PC-3 (cell line): ENCODE measurements around the gene ACTN1. TPM values are rescaled to one million over a fixed set of nuclear protein-coding genes. Genes with fewer than 3 reads are reported as not detected.

Experiments
- ATAC-seq: fragments of 200-7000 bp; cut with Tn5 transposase; 2 replicates; pipeline ENCODE4 v1.9.1; 2020; ENCODE audit warnings: mild to moderate bottlenecking, moderate library complexity
- BruUV-seq: library from RNA; stranded (reverse); fragments of 400-500 nt; replicated peaks from 2 replicates; lab custom pipeline; 2021; lab: Mats Ljungman, UMichigan
- CTCF ChIA-PET: fragments of 300-600 bp; sonication (Branson Sonifier 250); formaldehyde crosslinking; loops from one replicate; lab custom pipeline; 2022; ENCODE audit warnings: antibody characterized with exemption; lab: Charles Lee
- POLR2A ChIA-PET: fragments of 300-600 bp; sonication (Branson Sonifier 250); formaldehyde crosslinking; loops from one replicate; lab custom pipeline; 2022; ENCODE audit warnings: antibody characterized with exemption; ENCODE audit not compliant: unreplicated experiment; lab: Charles Lee
- DNase-seq: peaks from one replicate; pipeline ENCODE4 v3.0.0-alpha.2; 2015
- H2AFZ ChIP-seq: fragments of 300-600 bp; sonication (generic); 2 replicates; pipeline ENCODE4 v1.6.0; 2016; ENCODE audit warnings: antibody characterized with exemption, low read length
- H3F3A ChIP-seq: fragments of 300-600 bp; sonication (generic); one replicate; pipeline ENCODE4 v1.6.0; 2017; ENCODE audit warnings: antibody characterized with exemption, low read length, control low read depth, mild to moderate bottlenecking; ENCODE audit not compliant: unreplicated experiment
- H3K27ac ChIP-seq: fragments of 300-600 bp; sonication (generic); 2 replicates; pipeline ENCODE4 v1.5.1; 2016; ENCODE audit warnings: mild to moderate bottlenecking, low read length
- H3K27me3 ChIP-seq: fragments of 300-600 bp; sonication (generic); 2 replicates; pipeline ENCODE4 v1.6.1; 2016; ENCODE audit warnings: low read length, mixed read lengths
- H3K36me3 ChIP-seq: fragments of 300-600 bp; sonication (generic); 2 replicates; pipeline ENCODE4 v1.6.1; 2016; ENCODE audit warnings: low read depth, mixed run types, low read length, mixed read lengths
- H3K4me1 ChIP-seq: fragments of 300-600 bp; sonication (generic); 2 replicates; pipeline ENCODE4 v1.5.1; 2016; ENCODE audit warnings: low read length; ENCODE audit not compliant: insufficient read depth
- H3K4me2 ChIP-seq: fragments of 300-600 bp; sonication (generic); 2 replicates; pipeline ENCODE4 v1.6.0; 2016; ENCODE audit warnings: low read length
- H3K4me3 ChIP-seq: fragments of 300-600 bp; sonication (generic); 2 replicates; pipeline ENCODE4 v1.5.1; 2016; ENCODE audit warnings: mild to moderate bottlenecking, low read length, mixed read lengths
- H3K79me2 ChIP-seq: fragments of 300-600 bp; sonication (generic); 2 replicates; pipeline ENCODE4 v1.6.1; 2017; ENCODE audit warnings: low read length, mixed read lengths
- H3K9ac ChIP-seq: fragments of 300-600 bp; sonication (generic); 2 replicates; pipeline ENCODE4 v1.6.0; 2016; ENCODE audit warnings: mild to moderate bottlenecking, low read length
- H3K9me2 ChIP-seq: fragments of 300-600 bp; sonication (generic); replicated peaks from 2 replicates; pipeline ENCODE4 v1.6.1; 2016; ENCODE audit warnings: mixed run types, low read length, mixed read lengths
- H3K9me3 ChIP-seq: fragments of 300-600 bp; sonication (generic); 2 replicates; pipeline ENCODE4 v1.6.1; 2016; ENCODE audit warnings: low read length, mixed read lengths
- H4K20me1 ChIP-seq: fragments of 300-600 bp; sonication (generic); 2 replicates; pipeline ENCODE4 v1.6.1; 2016; ENCODE audit warnings: low read length, mixed read lengths
- EZH2 ChIP-seq: fragments of 300-600 bp; sonication (generic); IDR thresholded peaks from one replicate; pipeline ENCODE4 v1.6.1; 2017; ENCODE audit warnings: antibody characterized with exemption, mild to moderate bottlenecking, low read length; ENCODE audit not compliant: unreplicated experiment
- EZH2phosphoT487 ChIP-seq: fragments of 300-600 bp; sonication (generic); IDR thresholded peaks from 2 replicates; pipeline ENCODE4 v1.6.1; 2018; ENCODE audit warnings: mild to moderate bottlenecking, antibody characterized with exemption, low read length, borderline replicate concordance
- intact Hi-C: fragments of 100-400 bp; cut with micrococcal nuclease; formaldehyde crosslinking; loops from 2 replicates; pipeline ENCODE4 v1.9.0; 2023
- total RNA-seq: library from RNA; depleted of rRNA; stranded (reverse); fragments of >200 nt; gene quantifications from 2 replicates; pipeline ENCODE4 v1.2.3, GENCODE V29; 2014
- TF ChIP-seq, protein P1 (sequence below): fragments of 300-600 bp; sonication (generic); conservative IDR thresholded peaks from 2 replicates; pipeline ENCODE4 v1.5.1; 2017; ENCODE audit warnings: antibody characterized with exemption, low read depth, mild to moderate bottlenecking, low read length

Gene ACTN1
- total RNA-seq, 1 experiment from 2014 or later = 303 TPM

DNA sequence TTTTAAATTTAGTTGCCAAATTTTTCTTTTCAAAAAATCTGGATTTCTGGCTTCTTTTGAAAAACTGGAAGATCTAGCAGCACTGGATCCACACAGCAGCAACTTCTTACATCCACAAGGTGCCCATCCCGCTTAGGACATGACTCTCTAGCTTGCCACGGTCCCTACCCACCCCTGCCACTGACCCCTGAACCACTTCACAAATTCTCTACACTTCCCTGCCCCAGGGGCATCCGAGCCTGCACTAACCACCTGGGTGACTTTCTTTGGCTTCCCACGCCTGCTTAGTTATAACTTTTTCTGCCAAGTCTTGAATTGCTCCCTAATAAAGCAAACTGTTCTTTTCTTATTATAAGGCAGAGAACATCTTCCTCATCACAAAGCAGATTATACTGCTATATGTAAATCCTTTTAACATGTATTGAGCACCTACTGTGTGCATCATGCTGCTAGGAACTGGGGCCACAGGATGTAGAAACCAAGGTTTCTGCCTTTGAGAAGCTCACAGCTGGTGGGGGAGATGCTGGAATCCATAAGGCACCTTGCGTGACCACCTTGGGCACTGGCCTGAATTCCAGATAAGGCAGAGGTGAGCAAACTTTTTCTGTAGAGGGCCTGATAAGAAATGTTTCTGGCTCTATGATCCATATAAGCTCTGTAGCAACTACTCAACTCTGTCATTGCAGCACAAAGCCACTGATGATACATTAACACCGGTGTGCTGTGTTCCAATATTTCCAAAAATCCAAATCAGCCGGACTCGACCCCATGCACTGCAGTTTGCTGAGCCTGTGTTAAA is 59.8 kb downstream of the ACTN1 start:
- ChIA-PET CTCF (no interaction called here), POLR2A (no interaction called here)
- TF ChIP-seq, protein P1, sequence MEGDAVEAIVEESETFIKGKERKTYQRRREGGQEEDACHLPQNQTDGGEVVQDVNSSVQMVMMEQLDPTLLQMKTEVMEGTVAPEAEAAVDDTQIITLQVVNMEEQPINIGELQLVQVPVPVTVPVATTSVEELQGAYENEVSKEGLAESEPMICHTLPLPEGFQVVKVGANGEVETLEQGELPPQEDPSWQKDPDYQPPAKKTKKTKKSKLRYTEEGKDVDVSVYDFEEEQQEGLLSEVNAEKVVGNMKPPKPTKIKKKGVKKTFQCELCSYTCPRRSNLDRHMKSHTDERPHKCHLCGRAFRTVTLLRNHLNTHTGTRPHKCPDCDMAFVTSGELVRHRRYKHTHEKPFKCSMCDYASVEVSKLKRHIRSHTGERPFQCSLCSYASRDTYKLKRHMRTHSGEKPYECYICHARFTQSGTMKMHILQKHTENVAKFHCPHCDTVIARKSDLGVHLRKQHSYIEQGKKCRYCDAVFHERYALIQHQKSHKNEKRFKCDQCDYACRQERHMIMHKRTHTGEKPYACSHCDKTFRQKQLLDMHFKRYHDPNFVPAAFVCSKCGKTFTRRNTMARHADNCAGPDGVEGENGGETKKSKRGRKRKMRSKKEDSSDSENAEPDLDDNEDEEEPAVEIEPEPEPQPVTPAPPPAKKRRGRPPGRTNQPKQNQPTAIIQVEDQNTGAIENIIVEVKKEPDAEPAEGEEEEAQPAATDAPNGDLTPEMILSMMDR = no peak
- no peak for TF ChIP-seq EZH2phosphoT487
- TF ChIP-seq EZH2 = no peak
- Histone ChIP-seq H3K27me3 (no peaks in the 10 kb centered on the region), H3K9me3 (no peaks in the 10 kb centered on the region), H3K9me2 (no peaks in the 10 kb centered on the region), H4K20me1 (peaks cover 87% of the 10 kb centered on the region), H3K4me2 (no peak overlapping the region), H3K79me2 (peaks cover 91% of the 10 kb centered on the region), H2AFZ (no peak overlapping the region), H3K4me3 (no peak overlapping the region), H3K4me1 (no peaks in the 10 kb centered on the region), H3K36me3 (peaks cover 75% of the 10 kb centered on the region), H3K27ac (no peak overlapping the region), H3K9ac (no peak overlapping the region), H3F3A (no peaks in the 10 kb centered on the region)
- intact Hi-C loops = no loop called here
- ATAC-seq (no peak), DNase-seq (no peak)
- BruUV-seq = no TSS peak

DNA sequence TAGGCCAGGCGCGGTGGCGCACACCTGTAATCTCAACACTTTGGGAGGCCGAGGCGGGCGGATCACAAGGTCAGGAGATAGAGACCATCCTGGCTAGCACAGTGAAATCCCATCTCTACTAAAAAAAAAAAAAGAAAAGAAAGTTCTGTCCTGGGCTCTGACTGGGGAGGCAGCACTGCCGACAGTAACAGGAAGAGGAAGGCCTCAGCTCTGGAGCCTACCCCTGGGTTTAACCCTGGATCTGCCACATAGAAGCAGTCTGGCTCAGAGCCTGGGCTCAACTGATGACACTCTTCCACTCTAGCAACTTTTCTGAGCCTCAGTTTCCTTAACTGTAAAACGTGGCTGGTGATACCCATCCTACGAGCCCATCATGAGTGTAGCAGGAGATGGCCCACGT is 60.5 kb downstream of the ACTN1 start:
- Histone ChIP-seq H4K20me1 (peaks cover 85% of the 10 kb centered on the region), H3K36me3 (peaks cover 70% of the 10 kb centered on the region), H3K4me2 (no peak overlapping the region), H3K4me1 (no peaks in the 10 kb centered on the region), H2AFZ (no peak overlapping the region), H3K27me3 (no peaks in the 10 kb centered on the region), H3K27ac (no peak overlapping the region), H3F3A (no peaks in the 10 kb centered on the region), H3K79me2 (peaks cover 91% of the 10 kb centered on the region), H3K9me2 (no peaks in the 10 kb centered on the region), H3K4me3 (no peak overlapping the region), H3K9ac (no peak overlapping the region), H3K9me3 (no peaks in the 10 kb centered on the region)
- ChIA-PET POLR2A (no interaction called here), CTCF (no interaction called here)
- no peak for TF ChIP-seq EZH2phosphoT487
- TF ChIP-seq, protein P1 = no peak
- no peak for ATAC-seq
- BruUV-seq = no TSS peak
- DNase-seq = no peak
- intact Hi-C loops = no loop called here

DNA sequence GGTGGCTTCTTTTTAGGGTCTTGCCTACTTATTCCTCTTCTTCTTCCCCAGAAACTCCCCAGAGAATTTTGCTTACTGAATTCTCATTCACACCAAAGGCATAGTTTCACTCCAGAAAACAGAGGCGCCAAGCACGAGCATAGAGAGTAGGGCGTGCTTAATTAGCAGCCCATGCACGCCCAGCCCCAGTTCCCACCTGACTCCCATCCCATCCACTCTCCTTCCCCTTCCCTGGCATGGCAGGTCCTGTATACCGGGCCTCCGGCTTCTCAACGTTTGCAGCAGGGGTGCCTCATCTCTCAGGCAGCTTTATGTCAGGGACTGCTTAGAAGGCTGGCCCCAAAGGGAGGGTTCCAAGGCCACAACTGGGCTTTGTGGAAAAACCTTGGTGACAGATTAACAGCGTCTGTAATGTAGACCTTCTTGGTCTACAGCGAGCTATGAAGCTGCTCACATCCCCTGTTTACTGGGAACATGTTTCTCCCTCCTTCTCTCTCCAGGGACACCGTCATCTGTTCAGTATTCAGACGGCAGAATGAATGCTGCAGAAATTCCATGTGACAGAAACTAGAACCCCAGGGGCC is 62.7 kb downstream of the ACTN1 start:
- no TSS peak for BruUV-seq
- ChIA-PET CTCF (no interaction called here), POLR2A (interaction anchor here (0.6 kb wide), 1 partner anchor 317 kb away, joined by 18 read pairs; no protein-coding TSS in a partner anchor)
- Histone ChIP-seq H3K9ac (no peak overlapping the region), H4K20me1 (peaks cover 83% of the 10 kb centered on the region), H3F3A (peaks cover 3% of the 10 kb centered on the region), H3K9me3 (no peaks in the 10 kb centered on the region), H3K9me2 (no peaks in the 10 kb centered on the region), H3K27me3 (no peaks in the 10 kb centered on the region), H3K4me3 (no peak overlapping the region), H3K4me2 (no peak overlapping the region), H3K4me1 (no peaks in the 10 kb centered on the region), H3K79me2 (peaks cover 81% of the 10 kb centered on the region), H2AFZ (no peak overlapping the region), H3K36me3 (peaks cover 63% of the 10 kb centered on the region), H3K27ac (no peak overlapping the region)
- DNase-seq (no peak), ATAC-seq (no peak)
- TF ChIP-seq, protein P1 = no peak
- TF ChIP-seq EZH2 (no peak), EZH2phosphoT487 (no peak)
- intact Hi-C loops = no loop called here
